ENCODE measurements around the gene ZNF672.
A peak's percentile ranks its signal among the peaks of the same experiment; 100 is the strongest.
"Not testable (repeated sequence)": the region's sequence is repeated elsewhere in the genome, so short reads cannot be mapped to it uniquely, and the experiment has no call there.

ZNF672 gene

GRCh38 chr1:248856176-248856575 is 18.2 kb downstream of the ZNF672 start:
- DNase-seq: peak; percentile 0

GRCh38 chr1:248857201-248857600 is 19.2 kb downstream of the ZNF672 start:
- DNase-seq: peak; percentile 16

DNA sequence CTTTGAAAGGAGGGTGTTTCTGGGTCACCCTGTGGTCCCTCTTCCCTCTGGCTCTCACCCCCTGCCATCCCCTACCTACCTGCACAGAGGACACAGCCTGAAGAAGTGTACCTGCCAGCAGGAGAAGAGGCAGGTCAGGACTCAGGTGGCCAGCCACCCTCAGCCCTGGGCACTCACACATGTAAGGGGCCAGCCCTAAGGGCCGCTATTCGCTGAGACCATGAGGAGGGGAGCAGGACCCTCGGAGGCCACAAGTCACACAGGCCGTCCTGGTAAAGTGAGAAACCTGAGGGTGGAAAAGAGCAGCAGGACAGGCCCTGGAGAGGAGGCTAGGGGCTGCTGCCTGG is 19.7 kb downstream of the ZNF672 start:
- DNase-seq: no peak

GRCh38 chr1:248858096-248858890 is 20.3 kb downstream of the ZNF672 start:
- DNase-seq: peak; percentile 91

GRCh38 chr1:248858891-248859889 is 21.2 kb downstream of the ZNF672 start, which contains the start of gene ZNF692:
TSS of gene ZNF692 (minus strand) at chr1:248859085. CDS start at chr1:248858309, 776 bp downstream.
- peak; percentile 98 for DNase-seq

DNA sequence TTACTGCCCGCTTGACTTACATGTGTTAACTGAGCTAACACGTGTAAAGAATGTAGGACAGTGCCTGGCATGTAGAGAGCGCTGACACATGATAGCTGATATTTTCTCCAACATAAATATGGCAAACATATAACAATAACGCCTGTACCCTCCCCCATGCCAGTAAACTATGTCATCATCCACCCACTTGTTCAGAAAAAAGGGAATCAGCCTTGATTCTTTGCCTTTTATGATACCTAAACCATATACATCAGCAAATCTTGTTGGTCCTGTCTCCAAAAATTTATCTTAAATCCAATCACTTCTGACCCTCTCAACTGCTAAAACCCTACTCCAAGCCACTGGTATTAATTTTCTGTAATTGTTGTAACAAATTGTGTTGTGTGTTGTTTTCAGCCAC is 22.0 kb downstream of the ZNF672 start:
- peak; percentile 2 for DNase-seq

GRCh38 chr1:248861616-248862015 is 23.6 kb downstream of the ZNF672 start:
- DNase-seq: no peak

- DNase-seq: no peak
Observed at GRCh38 chr1:248862695-248862997, 24.6 kb downstream of the ZNF672 start.

DNA sequence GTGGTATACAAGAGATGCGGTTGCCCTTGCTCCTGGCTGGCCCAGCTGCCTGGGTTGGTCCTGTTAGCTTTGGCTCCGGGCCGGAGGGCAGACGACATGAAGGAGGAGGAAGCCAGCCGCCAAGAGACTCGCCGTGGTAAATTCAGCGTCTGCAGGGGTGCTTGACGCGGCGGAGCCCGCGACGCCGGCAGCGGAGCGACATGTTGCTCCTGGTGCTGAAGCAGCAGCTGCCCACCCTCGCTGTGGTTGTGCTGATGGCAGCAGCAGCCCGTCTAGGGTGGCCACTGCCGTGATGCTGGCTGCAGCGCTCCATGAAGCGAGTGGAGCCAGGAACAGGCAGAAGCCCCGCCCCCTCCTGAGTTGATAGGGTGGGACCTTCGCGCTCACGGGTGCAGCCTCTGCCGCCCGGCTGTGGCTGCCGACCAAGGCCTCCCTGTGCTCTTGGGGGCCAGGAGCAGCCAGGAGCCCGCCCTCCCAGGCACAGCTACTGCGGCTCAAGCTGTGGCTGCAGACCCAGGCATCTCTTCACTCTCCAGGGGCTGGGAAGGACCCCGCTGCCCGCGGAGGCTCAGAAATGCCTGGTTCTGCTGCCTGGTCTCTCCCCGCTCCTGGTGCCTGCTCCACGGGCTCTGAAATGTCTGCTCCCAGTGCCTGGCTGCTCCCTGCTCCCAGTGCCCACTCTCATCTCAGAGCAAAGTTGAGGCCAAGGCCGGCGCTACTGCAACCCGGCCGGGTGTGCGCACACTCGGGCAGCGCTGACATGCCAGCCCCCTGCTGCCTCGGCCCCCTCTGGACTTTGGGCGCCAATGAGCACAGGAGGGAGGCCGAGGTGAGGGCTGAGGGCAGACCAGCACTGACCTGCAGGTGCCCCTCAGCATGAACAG is 25.2 kb downstream of the ZNF672 start:
- peak; percentile 94 for DNase-seq

- DNase-seq: no peak
Observed at GRCh38 chr1:248871837-248872401, 33.9 kb downstream of the ZNF672 start.

- DNase-seq: no peak
Observed at GRCh38 chr1:248872752-248873408, 34.9 kb downstream of the ZNF672 start.

DNA sequence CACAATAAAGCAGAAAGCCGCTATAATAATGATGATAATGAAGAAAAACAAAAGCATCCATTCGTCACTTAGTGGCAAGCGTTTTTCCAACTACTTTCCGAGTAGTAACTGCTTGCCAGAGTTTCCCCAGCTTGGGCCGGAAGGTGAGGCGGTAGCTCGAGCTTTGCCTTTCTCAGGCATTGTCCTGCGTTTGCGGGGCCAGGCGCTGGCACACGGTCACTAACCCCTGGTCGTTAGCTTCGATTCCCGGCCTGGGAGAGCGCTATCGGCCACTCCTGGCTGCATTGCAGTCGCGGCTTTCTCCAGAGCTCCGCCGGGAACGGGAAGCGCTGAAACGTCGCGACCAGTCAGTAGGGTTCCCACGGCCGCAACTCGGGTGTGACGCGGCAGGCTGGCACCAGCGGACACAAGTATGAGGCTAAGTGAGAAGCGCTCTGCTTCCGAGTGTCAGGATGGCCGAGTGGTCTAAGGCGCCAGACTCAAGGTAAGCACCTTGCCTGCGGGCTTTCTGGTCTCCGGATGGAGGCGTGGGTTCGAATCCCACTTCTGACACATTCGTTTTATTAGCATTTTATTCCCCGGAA is 35.5 kb downstream of the ZNF672 start:
- peak; percentile 100 for DNase-seq

DNA sequence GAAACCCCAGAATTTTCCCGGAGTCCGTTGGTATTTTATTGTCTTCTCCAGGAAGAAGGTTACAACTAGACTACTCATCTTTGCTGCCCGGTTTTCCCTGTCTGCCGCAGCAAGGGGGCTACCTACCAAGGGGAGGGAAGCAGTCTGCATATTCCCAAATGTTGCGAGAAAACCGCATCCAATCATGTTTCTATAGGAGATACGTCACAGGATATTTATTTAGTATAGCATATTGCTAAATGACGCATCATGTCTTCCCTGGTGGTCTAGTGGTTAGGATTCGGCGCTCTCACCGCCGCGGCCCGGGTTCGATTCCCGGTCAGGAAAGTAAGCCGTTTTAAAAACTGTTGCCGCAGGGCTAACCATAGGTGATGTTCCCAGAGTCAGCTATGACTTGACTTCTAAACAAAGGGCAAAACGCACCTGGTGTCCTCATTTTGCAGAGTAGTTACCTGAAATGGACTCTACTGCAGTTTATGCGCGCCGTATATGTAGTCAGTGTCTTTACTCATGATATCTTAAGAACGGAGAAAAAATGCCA is 36.0 kb downstream of the ZNF672 start:
- DNase-seq: peak; percentile 98

DNA sequence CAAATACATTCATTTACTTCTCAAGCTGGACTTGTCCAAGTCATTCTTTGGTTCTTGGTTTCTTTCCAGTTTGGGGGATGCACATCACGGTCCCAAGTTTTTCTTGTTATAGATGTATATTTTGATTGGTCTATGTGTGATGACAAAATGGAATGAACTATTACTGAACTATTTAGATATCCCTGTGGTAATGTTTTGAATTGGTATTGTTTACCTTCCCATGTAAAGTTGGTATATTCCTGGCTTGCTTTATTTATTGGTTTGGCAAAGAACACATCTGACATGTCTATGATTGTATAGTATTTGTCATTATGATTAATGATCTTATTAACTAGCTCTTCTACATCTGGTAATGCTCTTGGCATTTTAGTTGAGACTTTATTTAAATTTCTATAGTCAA is 43.2 kb downstream of the ZNF672 start:
- no peak for DNase-seq

DNA sequence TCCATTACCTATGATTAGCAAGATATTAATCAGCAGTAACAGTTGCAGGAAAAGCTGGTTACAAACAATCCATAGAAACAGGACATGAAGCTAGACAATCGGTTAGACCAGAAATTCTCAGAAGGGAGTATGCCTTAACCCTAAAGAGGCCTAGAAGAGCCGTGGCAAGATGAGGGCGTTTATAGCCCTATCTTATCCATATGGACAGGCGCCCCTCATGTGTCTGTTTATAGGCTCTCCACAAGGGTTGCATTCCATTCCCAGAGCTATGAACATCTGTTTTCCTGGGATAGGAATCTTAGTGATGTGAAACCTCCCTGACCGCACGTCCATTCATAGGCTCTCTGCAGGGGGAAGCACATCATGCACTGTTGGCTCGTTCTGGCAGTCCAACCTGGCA is 44.4 kb downstream of the ZNF672 start:
- not testable (repeated sequence) for DNase-seq

GRCh38 chr1:248884632-248885295 is 46.7 kb downstream of the ZNF672 start:
- DNase-seq: no peak

DNA sequence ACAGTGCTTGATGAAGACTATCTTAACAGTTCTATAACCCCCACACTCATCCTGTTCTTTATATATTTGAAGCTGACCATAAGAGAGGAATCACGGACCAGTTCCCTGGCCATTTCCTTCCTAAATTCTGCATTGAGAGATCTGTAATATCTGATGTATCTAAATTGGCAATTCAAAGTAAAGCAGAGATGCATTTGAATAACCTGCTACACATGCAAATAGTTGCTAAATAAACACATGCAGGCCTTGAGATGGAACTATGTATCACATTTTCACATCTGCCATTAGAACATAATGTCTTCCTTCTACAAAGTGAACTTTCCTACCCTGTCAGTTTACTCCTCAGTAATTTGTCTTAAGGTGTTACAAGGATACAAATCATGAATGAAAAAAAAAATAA is 47.6 kb downstream of the ZNF672 start:
- no peak for DNase-seq

- no peak for DNase-seq
Observed at GRCh38 chr1:248886237-248886895, 48.3 kb downstream of the ZNF672 start.

DNA sequence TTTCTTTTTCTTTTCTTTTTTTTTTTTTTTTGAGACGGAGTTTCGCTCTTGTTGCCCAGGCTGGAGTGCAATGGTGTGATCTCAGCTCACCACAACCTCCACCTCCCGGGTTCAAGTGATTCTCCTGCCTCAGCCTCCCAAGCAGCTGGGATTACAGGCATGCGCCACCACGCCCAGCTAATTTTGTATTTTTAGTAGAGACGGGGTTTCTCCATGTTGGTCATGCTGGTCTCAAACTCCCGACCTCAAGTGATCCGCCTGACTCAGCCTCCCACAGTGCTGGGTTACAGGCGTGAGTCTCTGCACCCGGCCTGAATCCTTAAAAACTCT is 51.9 kb downstream of the ZNF672 start:
- not testable (repeated sequence) for DNase-seq

Data from retina (tissue), 1 donor.